Panc1 (cell line): ENCODE data around the gene GRIA2. TPM values are rescaled to one million over a fixed set of nuclear protein-coding genes. Genes with fewer than 3 reads are reported as not detected.
"Not testable (repeated sequence)": the region's sequence is repeated elsewhere in the genome, so short reads cannot be mapped to it uniquely, and the experiment has no call there.

ENCODE experiments used
- ATAC-seq: fragments of 200-7000 bp; cut with Tn5 transposase; 2 replicates; pipeline ENCODE4 v1.9.1; 2020; ENCODE audit warnings: mild to moderate bottlenecking, moderate library complexity
- BruUV-seq: library from RNA; stranded (reverse); fragments of 400-500 nt; replicated peaks from 2 replicates; lab custom pipeline; 2021; lab: Mats Ljungman, UMichigan
- CTCF ChIA-PET: fragments of 300-600 bp; sonication (Branson Sonifier 250); formaldehyde crosslinking; loops from one replicate; lab custom pipeline; 2022; ENCODE audit warnings: antibody characterized with exemption; lab: Charles Lee
- POLR2A ChIA-PET: fragments of 300-600 bp; sonication (Branson Sonifier 250); formaldehyde crosslinking; loops from one replicate; lab custom pipeline; 2022; ENCODE audit warnings: antibody characterized with exemption; lab: Charles Lee
- DNase-seq: peaks from one replicate; pipeline ENCODE4 v3.0.0-alpha.2; 2010; ENCODE audit warnings: low read depth, low spot score
- H3K27ac ChIP-seq: 2 replicates; pipeline ENCODE4 v1.5.1; 2011; ENCODE audit warnings: mild to moderate bottlenecking, low read length, inconsistent platforms
- H3K27me3 ChIP-seq: fragments of 200-500 bp; sonication (Bioruptor generic); 2 replicates; pipeline ENCODE4 v1.6.0; 2014; ENCODE audit warnings: low read length, inconsistent platforms; ENCODE audit not compliant: control insufficient read depth, insufficient read depth
- H3K36me3 ChIP-seq: fragments of 200-500 bp; sonication (Bioruptor generic); 2 replicates; pipeline ENCODE4 v1.5.1; 2014; ENCODE audit warnings: inconsistent platforms, mild to moderate bottlenecking, low read length, moderate library complexity; ENCODE audit not compliant: control insufficient read depth, insufficient read depth
- H3K4me1 ChIP-seq: 2 replicates; pipeline ENCODE4 v1.5.1; 2011; ENCODE audit warnings: inconsistent platforms, mild to moderate bottlenecking, low read length, moderate library complexity; ENCODE audit not compliant: control insufficient read depth, insufficient read depth
- H3K4me3 ChIP-seq, 2 experiments: 2 replicates each; pipeline ENCODE4 v1.5.1; 2011 to 2012; ENCODE audit warnings: low read depth in 2 of 2, low read length in 2 of 2, mild to moderate bottlenecking in 2 of 2, inconsistent platforms in 1 of 2, moderate library complexity in 1 of 2
- H3K9me3 ChIP-seq: fragments of 200-500 bp; sonication (Bioruptor generic); 2 replicates; pipeline ENCODE4 v1.5.1; 2014; ENCODE audit warnings: low read depth, mild to moderate bottlenecking, inconsistent platforms, low read length, moderate library complexity; ENCODE audit not compliant: control insufficient read depth, insufficient read depth
- CTCF ChIP-seq: fragments of 450-650 bp; IDR thresholded peaks from 2 replicates; pipeline ENCODE4 v1.5.1; 2017; ENCODE audit warnings: mild to moderate bottlenecking
- POLR2AphosphoS5 ChIP-seq: IDR thresholded peaks from 2 replicates; pipeline ENCODE4 v1.6.1; 2012; ENCODE audit warnings: mild to moderate bottlenecking, low read depth, low read length, moderate library complexity
- REST ChIP-seq, 2 experiments: IDR thresholded peaks; 2 replicates each; pipeline ENCODE4 v1.6.1; 2011 to 2012; ENCODE audit warnings: low read depth in 2 of 2, control low read depth in 1 of 2, low read length in 1 of 2, mild to moderate bottlenecking in 1 of 2, moderate library complexity in 1 of 2; ENCODE audit not compliant: insufficient read depth in 1 of 2
- SIN3A ChIP-seq: IDR thresholded peaks from 2 replicates; pipeline ENCODE4 v1.6.1; 2012; ENCODE audit warnings: low read depth, mild to moderate bottlenecking, low read length, moderate library complexity, borderline replicate concordance; ENCODE audit not compliant: insufficient read depth
- TCF7L2 ChIP-seq: IDR thresholded peaks from 2 replicates; pipeline ENCODE4 v1.6.1; 2011; ENCODE audit warnings: mild to moderate bottlenecking, low read depth, low read length, inconsistent platforms
- in situ Hi-C: cut with HindIII; loops from 2 replicates; pipeline ENCODE4 v1.10.0; 2016; ENCODE audit warnings: low sequenced_read_pairs, low pct_unique_long_range_greater_than_20kb
- intact Hi-C: fragments of 100-400 bp; cut with micrococcal nuclease; formaldehyde crosslinking; loops from one replicate; pipeline ENCODE4 v1.10.0; 2022; ENCODE audit not compliant: unreplicated experiment
- total RNA-seq: library from RNA; stranded (reverse); gene quantifications from one replicate; pipeline ENCODE4 v1.2.1, GENCODE V29; 2021; ENCODE audit not compliant: unreplicated experiment

Gene GRIA2
- total RNA-seq, 1 experiment from 2014 or later = not detected

GRCh38 chr4:157245351-157245750 lies 24.8 kb downstream of the GRIA2 start:
- CTCF ChIA-PET = no interaction called here
- in situ Hi-C loops = no loop called here

GRCh38 chr4:157246964-157247363 lies 26.4 kb downstream of the GRIA2 start:
- TF ChIP-seq CTCF = no peak
- no peak for TF ChIP-seq TCF7L2
- no peak for TF ChIP-seq POLR2AphosphoS5
- TF ChIP-seq REST (IDR thresholded peaks at IDR 0.05; ENCODE audit: insufficient read depth in 1 of 2, low read depth in 2 of 2, low read length in 1 of 2) = no peak
- no peak for TF ChIP-seq SIN3A
- ChIA-PET POLR2A (no interaction called here), CTCF (no interaction called here)
- Histone ChIP-seq H3K4me1 (no peaks in the 10 kb centered on the region), H3K9me3 (no peaks in the 10 kb centered on the region), H3K36me3 (no peaks in the 10 kb centered on the region), H3K27me3 (no peaks in the 10 kb centered on the region), H3K27ac (no peak overlapping the region), H3K4me3 (no peak overlapping the region)
- ATAC-seq = no peak
- DNase-seq = no peak
- in situ Hi-C loops = no loop called here
- BruUV-seq = no TSS peak
- intact Hi-C loops = no loop called here

More at GRCh38 chr4:157245351-157245750, 24.8 kb downstream of the GRIA2 start:
- Histone ChIP-seq H3K27me3 (no peaks in the 10 kb centered on the region), H3K4me3 (no peak overlapping the region), H3K4me1 (no peaks in the 10 kb centered on the region), H3K27ac (no peak overlapping the region), H3K9me3 (no peaks in the 10 kb centered on the region), H3K36me3 (no peaks in the 10 kb centered on the region)
- TF ChIP-seq SIN3A (no peak), TCF7L2 (no peak), POLR2AphosphoS5 (no peak), CTCF (no peak), REST (IDR thresholded peaks at IDR 0.05; ENCODE audit: insufficient read depth in 1 of 2, low read depth in 2 of 2, low read length in 1 of 2) (no peak)
- no TSS peak for BruUV-seq
- DNase-seq = no peak
- intact Hi-C loops = no loop called here
- POLR2A ChIA-PET = no interaction called here
- no peak for ATAC-seq

- H3K4me3 ChIP-seq, BruUV-seq, CTCF ChIA-PET, POLR2A ChIA-PET, in situ Hi-C loops, ATAC-seq, H3K9me3 ChIP-seq, H3K4me1 ChIP-seq, H3K27me3 ChIP-seq, H3K27ac ChIP-seq, DNase-seq, H3K36me3 ChIP-seq, intact Hi-C loops: not testable (repeated sequence)
Measured at GRCh38 chr4:157258165-157258564, 37.6 kb downstream of the GRIA2 start.
